Memory B cell (primary cell): ENCODE results near the gene TATDN2.

Experiments used
- ATAC-seq: fragments of 150-1000 bp; cut with Tn5 transposase; 2 replicates; pipeline ENCODE4 v1.10.0; 2021; ENCODE audit warnings: low read depth, mild to moderate bottlenecking, moderate library complexity
- DNase-seq, 2 donors: peaks; one replicate each; pipeline ENCODE4 v3.0.0; 2022; ENCODE audit warnings: low spot score in 2 of 2
- H3K27ac Mint-ChIP-seq: one replicate; pipeline ENCODE4 v1.8.0; 2022; ENCODE audit warnings: mild to moderate bottlenecking, moderate library complexity, mixed read lengths
- H3K27me3 Mint-ChIP-seq: one replicate; pipeline ENCODE4 v1.8.0; 2022; ENCODE audit warnings: mixed read lengths
- H3K36me3 Mint-ChIP-seq: one replicate; pipeline ENCODE4 v1.8.0; 2022; ENCODE audit warnings: mild to moderate bottlenecking, mixed read lengths
- H3K4me1 Mint-ChIP-seq: one replicate; pipeline ENCODE4 v1.8.0; 2022; ENCODE audit warnings: mixed read lengths
- H3K4me3 Mint-ChIP-seq: one replicate; pipeline ENCODE4 v1.8.0; 2022; ENCODE audit warnings: mild to moderate bottlenecking, moderate library complexity, mixed read lengths
- H3K9me3 Mint-ChIP-seq: one replicate; pipeline ENCODE4 v1.8.0; 2022; ENCODE audit warnings: mixed read lengths

TATDN2 gene

DNA sequence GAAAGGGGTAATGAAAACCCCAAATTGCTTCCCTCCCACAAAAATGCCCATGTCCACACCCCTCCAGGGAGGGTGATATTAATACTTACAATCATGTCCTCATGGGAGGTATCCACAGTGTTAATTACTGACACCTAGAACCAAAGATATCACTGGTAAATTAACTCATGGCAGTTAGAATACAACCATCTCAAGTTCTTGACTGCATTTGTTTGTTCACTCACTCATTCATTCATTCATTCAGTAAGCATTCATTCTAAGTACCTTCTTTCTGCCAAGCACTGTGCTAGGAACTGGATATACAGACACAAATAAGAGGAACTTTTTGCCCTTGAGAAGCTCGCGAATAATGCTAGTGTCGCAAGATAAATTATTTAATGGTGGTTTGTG lies 69.7 kb downstream of the TATDN2 start:
- Mint-ChIP-seq H3K4me1 (peaks cover 19% of the 10 kb centered on the region), H3K4me3 (no peak overlapping the region)

DNA sequence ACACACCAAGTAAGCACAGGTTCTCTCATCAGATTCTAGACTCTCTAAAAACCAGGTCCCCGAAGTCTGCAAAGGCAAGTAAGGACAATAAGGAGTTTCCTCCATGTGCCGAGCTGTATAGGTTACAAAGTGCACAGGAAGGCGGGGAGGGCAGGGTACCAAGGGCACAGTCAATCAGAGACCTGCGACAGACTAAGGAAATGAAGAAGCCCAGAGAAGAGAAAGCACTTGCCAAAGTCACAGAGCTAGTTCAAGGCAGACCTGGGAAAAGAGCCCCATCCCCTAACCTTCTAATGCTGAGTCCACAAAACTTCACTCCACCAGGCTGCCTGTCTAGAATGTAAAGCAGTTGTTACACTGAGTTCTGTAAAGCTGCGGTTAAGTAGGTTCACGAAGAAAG lies 71.0 kb downstream of the TATDN2 start:
- DNase-seq (no peak), ATAC-seq (no peak)
- Mint-ChIP-seq H3K27me3 (no peaks in the 10 kb centered on the region), H3K27ac (peak overlapping the region; percentile 74), H3K4me1 (peaks cover 19% of the 10 kb centered on the region), H3K4me3 (peak overlapping the region; percentile 88), H3K36me3 (peaks cover 7% of the 10 kb centered on the region), H3K9me3 (no peaks in the 10 kb centered on the region)

More for the DNA sequence above, 69.7 kb downstream of the TATDN2 start:
- Mint-ChIP-seq H3K27ac (no peak overlapping the region), H3K27me3 (no peaks in the 10 kb centered on the region), H3K9me3 (no peaks in the 10 kb centered on the region), H3K36me3 (peaks cover 11% of the 10 kb centered on the region)
- ATAC-seq: no peak
- no peak for DNase-seq

DNA sequence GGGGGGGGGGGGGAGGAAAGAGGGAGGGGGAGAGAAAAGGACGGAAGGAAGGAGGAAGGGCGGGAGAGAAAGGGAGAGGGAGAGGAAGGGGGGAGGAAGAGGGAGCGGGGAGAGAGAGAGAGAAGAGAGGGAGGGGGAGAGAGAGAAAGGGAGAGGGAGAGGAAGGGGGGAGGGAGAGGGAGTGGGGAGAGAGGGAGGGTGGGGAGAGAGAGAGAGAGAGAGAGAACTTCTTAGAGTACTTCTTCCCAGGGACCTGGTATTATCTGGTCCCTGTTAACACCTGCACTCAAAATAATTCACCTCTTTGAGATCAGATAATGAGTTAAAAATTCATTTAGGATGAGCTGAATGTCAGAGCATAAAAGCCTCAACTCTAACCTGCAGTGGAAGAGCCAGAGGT lies 71.5 kb downstream of the TATDN2 start:
- no peak for ATAC-seq
- no peak overlapping the region for H3K27ac Mint-ChIP-seq
- H3K27me3 Mint-ChIP-seq: no peaks in the 10 kb centered on the region
- peaks cover 19% of the 10 kb centered on the region for H3K4me1 Mint-ChIP-seq
- peak overlapping the region; percentile 88 for H3K4me3 Mint-ChIP-seq
- H3K36me3 Mint-ChIP-seq: peaks cover 4% of the 10 kb centered on the region
- H3K9me3 Mint-ChIP-seq: no peaks in the 10 kb centered on the region
- DNase-seq: no peak

DNA sequence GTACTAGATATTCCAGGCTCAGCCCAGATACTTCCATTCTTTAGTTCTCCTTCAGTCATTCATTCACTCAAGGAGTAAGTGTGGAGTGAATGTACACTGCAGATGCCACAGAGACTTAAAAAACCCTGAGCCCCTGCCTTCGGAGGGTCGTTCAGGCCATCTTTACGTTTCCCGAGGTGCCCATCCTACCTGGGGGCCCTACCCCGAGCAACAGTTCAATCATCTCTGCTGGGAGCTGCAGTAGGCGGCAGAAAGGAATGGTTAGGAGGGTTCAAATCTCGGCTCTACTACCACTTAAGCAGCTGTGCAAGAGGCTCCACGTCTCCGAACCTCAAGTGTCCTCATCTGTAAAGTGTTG lies 72.0 kb downstream of the TATDN2 start:
- Mint-ChIP-seq H3K4me1 (peaks cover 19% of the 10 kb centered on the region), H3K9me3 (no peaks in the 10 kb centered on the region), H3K27me3 (peaks cover 1% of the 10 kb centered on the region), H3K4me3 (peak overlapping the region; percentile 88), H3K27ac (peak overlapping the region; percentile 86), H3K36me3 (peaks cover 3% of the 10 kb centered on the region)
- DNase-seq: no peak
- ATAC-seq: no peak

DNA sequence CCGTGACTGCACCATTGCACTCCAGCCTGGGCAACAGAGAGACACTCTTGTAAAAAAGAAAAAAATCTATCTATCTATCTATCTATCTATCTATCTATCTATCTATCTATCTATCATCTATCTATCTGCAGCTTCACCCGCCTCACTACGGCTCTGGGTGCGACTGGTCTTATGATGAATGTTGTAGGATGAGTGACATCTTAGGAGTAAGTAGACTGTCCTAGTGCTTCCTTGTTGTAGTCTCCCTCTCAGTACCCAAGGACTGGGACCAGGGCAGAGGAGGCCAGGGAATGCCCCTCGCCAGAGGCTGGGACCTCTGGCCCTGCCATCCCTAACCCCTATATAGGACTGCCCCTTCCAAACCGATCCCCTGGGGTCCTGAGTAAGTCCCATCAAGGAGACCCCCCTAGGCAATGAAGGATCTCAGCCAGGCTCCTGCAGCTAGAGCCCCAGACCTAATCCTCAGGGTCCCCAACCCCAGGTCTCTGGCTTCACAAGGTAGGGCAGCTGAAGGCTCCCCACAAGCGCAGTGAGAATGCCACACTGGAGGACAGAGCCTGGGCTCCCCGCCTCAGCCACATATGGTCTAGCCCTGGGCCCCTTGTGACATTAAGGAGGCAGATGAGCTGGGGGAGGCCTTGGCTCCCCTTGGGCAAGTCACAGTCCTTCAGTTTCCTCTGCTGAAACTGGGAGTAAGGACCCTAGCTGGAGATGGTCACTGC lies 73.5 kb downstream of the TATDN2 start:
- no peak for DNase-seq
- ATAC-seq: no peak
- peak overlapping the region; percentile 67 for H3K4me3 Mint-ChIP-seq
- H3K27me3 Mint-ChIP-seq: peaks cover 7% of the 10 kb centered on the region
- H3K36me3 Mint-ChIP-seq: peaks cover 3% of the 10 kb centered on the region
- H3K4me1 Mint-ChIP-seq: peaks cover 19% of the 10 kb centered on the region
- peak overlapping the region; percentile 86 for H3K27ac Mint-ChIP-seq
- H3K9me3 Mint-ChIP-seq: no peaks in the 10 kb centered on the region

DNA sequence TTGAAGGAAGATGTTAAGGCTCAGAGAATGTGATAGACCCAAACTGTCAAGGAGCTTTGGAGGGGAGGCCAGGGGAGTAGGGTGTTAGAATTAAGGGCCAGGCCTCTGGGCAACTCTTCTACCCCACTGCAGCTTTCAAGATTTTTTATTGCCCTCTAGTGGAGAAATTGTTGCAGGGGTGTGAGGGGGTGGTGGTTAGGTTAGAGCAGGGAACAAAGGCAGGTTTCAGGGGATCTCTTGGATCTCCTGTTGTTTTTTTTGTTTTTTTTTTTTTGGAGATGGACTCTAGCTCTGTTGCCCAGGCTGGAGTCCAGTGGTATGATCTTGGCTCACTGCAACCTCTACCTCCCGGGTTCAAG lies 74.1 kb downstream of the TATDN2 start:
- no peak for ATAC-seq
- H3K4me3 Mint-ChIP-seq: peak overlapping the region; percentile 25
- H3K4me1 Mint-ChIP-seq: peaks cover 19% of the 10 kb centered on the region
- peaks cover 7% of the 10 kb centered on the region for H3K27me3 Mint-ChIP-seq
- no peak for DNase-seq
- peaks cover 3% of the 10 kb centered on the region for H3K36me3 Mint-ChIP-seq
- no peak overlapping the region for H3K27ac Mint-ChIP-seq
- no peaks in the 10 kb centered on the region for H3K9me3 Mint-ChIP-seq

DNA sequence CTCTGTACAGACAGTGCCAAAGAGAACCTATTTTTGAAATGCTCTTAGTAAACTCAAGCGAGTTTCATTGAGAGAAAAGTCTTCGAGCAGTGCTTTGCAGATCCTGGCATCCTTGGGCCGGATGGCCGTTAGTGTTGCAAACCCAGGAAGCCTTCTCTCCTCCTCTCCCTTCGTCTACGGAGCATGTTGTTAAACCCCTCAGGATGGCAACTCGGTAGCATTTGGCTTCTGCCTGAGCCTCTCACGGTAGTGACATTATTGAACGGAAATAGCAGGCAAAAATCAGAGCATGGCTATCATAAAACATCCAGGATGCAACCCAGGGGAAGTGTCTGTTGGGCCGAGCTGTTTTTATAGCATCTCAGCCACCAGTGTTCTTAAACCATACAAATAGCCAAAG lies 79.3 kb downstream of the TATDN2 start:
- Mint-ChIP-seq H3K4me3 (no peak overlapping the region), H3K4me1 (peaks cover 5% of the 10 kb centered on the region), H3K36me3 (no peaks in the 10 kb centered on the region), H3K27ac (no peak overlapping the region), H3K27me3 (peaks cover 14% of the 10 kb centered on the region), H3K9me3 (no peaks in the 10 kb centered on the region)
- DNase-seq (no peak), ATAC-seq (no peak)

DNA sequence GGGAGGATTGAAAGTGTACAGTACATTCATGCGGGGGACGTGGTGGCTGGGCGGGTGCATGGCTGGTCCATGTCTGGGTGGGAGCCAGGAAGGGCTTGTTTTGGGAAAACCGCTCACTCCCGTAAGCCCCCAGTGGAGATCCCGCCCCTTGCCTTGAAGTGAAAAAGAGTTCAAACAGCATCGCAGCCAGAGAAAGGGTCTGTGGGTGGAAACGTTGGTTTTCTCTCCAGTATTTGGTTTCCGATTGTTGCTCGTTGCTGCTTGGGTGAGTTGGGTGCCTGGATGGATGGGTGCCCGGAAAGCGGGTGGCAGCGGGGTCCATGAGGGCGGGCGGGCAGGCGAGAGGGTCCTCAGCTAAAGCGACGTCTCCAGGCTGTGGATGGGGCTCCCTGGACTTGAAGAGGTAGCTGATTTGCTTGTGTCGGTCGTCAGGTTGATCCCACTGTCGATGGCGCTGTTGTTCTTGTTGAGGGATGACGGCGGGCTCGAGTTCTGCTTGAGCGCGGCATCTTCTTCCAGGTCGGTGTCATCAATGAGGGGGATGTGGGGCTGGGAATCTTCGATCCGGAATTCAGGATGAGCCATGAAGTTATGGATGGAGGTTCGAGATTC lies 80.3 kb downstream of the TATDN2 start:
- no peak for ATAC-seq
- H3K27me3 Mint-ChIP-seq: peaks cover 14% of the 10 kb centered on the region
- no peak overlapping the region for H3K27ac Mint-ChIP-seq
- no peaks in the 10 kb centered on the region for H3K36me3 Mint-ChIP-seq
- H3K4me1 Mint-ChIP-seq: peaks cover 15% of the 10 kb centered on the region
- H3K4me3 Mint-ChIP-seq: no peak overlapping the region
- H3K9me3 Mint-ChIP-seq: no peaks in the 10 kb centered on the region
- DNase-seq: no peak

DNA sequence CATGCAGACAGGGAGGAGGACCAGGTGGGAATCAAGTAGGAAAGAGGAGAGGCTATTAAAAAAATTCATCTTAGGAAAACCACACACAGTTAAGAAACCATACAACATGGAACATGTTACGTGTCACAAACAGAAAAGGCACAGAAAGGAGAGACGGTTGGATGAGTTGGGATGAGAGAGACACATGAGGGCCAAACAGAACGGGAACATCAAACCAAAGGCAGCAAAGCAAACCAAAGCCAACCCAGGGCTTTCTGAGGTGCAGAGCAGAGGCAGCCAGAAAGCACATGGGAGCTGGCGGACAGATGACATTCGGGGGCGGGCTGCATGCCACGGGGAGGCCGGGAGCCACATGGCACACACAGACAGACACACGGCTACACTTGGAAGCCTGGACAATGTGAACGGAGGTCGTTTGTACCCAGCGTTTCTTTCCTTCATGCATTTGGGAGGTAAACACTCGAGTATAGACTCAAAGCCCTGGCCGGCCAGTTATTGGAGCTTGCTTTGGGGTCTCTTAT lies 81.3 kb downstream of the TATDN2 start:
- Mint-ChIP-seq H3K36me3 (no peaks in the 10 kb centered on the region), H3K27ac (no peak overlapping the region), H3K4me3 (no peak overlapping the region), H3K9me3 (no peaks in the 10 kb centered on the region), H3K27me3 (peaks cover 14% of the 10 kb centered on the region), H3K4me1 (peaks cover 15% of the 10 kb centered on the region)
- ATAC-seq (no peak), DNase-seq (no peak)

DNA sequence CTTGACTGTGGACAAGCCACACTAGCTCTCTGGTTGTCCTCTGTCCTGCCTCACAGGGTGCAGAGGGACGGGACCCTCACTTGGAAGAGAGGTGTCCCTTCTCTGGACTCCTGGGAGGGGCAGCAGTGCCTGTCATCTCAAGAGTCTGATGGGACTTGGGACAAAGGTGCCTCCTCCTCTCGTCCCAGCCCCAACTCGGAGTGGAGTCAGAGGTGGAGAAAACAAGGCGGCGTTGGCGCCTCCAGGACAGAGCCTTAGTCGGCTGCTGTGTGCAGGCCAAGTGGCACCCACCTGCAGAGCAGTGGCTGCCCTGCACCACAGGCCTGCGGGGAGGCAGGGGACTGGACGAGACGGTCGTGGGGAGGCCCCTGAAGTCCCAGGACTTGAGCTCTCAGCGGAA lies 82.1 kb downstream of the TATDN2 start:
- H3K27ac Mint-ChIP-seq: no peak overlapping the region
- ATAC-seq (no peak), DNase-seq (no peak)
- H3K36me3 Mint-ChIP-seq: no peaks in the 10 kb centered on the region
- no peaks in the 10 kb centered on the region for H3K9me3 Mint-ChIP-seq
- peaks cover 13% of the 10 kb centered on the region for H3K27me3 Mint-ChIP-seq
- peaks cover 20% of the 10 kb centered on the region for H3K4me1 Mint-ChIP-seq
- no peak overlapping the region for H3K4me3 Mint-ChIP-seq
